ENCODE measurements around the gene CHST12. TPM values are rescaled to one million over a fixed set of nuclear protein-coding genes. Genes with fewer than 3 reads are reported as not detected.

The CHST12 gene
- polyA plus RNA-seq, 3 donors = 7.7 to 13.6 (median 11.8) TPM

DNA sequence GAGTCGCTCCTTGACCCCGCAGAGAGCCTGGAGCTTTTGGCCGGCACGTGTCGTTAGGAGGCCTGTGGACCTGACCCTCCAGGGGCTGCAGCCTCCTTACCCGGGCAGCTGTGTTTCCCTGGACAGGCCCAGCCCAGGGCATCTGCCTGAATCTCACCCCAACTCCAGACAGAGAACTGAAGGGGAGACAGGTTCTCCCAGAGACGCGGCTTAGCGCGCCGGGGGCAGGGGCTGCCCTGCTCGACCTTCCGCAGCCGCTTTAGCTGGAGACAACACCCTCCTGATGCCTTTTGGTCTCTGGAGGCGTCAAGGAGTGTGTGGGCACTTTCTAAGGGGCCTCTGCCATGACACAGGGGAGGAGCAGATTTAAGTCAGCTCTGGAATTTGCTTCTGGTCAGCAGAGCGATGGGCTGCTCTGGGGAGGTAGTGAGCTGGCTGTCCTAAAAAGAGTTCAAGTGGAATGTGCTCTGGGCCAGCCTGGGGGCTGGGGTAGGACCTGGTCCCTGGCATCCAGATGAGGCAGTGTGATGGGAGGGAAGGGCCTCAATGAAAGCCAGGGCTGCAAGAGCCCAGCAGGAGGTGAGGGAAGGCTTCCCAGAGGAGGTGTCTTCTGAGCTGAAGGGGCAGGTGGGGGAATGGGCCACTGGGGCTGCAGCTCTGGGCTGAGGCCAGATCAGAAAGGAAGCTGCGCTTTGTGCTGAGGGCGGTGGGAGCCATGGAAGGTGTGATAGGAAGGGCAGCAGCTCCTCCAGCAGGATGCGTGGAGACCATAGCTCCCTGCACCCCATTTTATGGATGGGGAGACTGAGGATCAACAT lies 67.0 kb downstream of the CHST12 start:
- no peak for DNase-seq (ENCODE audit: extremely low read depth in 1 of 11, low read depth in 9 of 11, low spot score in 4 of 11)

DNA sequence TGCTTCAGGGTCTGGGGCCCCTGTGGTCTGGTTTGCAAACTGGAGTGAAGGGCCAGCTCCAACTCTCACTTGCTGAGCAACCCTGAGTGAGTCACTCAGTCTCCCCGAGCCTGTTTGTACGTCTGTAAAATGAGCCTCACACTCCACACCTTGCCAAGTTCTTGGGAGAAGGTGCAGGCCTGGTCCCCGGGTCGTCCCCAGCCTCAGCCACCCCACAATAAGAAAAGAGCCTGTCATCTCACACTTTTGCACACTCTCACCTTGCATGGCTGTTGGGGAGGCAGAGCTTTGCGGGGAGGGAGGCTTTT lies 67.6 kb downstream of the CHST12 start:
- no peak for DNase-seq (ENCODE audit: extremely low read depth in 1 of 11, low read depth in 9 of 11, low spot score in 4 of 11)

DNA sequence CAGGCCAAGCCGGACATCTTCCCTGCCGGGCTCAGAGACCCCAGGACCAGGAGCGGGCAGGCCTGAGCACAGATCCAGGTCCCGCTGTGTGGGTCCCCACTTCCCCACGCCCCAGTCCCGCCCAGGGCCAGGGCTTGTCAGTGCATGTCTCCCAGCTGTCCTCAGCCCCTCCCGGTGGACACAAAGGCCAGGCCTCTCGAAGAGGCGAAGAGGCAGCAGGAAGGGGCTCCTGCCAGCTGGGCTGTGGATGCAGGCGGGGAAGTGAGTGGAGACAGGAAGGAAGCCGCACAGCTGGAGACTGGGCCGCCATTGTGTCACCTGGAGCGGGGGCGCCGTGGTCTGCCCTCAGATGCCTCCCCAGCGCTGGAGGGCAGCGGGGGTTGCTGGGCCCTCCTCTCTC lies 68.0 kb downstream of the CHST12 start:
- DNase-seq (ENCODE audit: extremely low read depth in 1 of 11, low read depth in 9 of 11, low spot score in 4 of 11) = peak in 1 of 11 donors; percentile 52

DNA sequence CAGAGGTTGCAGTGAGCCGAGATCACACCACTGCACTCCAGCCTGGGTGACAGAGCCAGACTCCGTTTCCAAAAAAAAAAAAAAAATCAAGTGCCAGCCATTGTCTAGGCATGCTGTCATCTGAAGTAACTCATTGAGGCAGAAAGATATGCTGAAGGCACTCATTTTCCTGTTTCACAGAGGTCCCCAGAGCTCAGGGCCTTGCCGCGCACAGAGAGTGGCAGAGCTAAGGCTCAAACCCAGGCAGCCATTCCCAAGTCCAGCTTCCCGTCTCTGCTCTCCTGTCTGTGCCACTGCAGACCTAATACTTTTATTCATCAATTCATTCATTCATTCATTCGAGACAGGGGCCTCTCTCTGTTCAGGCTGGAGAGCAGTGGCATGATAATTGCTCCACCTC lies 69.3 kb downstream of the CHST12 start:
- no peak for DNase-seq (ENCODE audit: extremely low read depth in 1 of 11, low read depth in 9 of 11, low spot score in 4 of 11)

DNA sequence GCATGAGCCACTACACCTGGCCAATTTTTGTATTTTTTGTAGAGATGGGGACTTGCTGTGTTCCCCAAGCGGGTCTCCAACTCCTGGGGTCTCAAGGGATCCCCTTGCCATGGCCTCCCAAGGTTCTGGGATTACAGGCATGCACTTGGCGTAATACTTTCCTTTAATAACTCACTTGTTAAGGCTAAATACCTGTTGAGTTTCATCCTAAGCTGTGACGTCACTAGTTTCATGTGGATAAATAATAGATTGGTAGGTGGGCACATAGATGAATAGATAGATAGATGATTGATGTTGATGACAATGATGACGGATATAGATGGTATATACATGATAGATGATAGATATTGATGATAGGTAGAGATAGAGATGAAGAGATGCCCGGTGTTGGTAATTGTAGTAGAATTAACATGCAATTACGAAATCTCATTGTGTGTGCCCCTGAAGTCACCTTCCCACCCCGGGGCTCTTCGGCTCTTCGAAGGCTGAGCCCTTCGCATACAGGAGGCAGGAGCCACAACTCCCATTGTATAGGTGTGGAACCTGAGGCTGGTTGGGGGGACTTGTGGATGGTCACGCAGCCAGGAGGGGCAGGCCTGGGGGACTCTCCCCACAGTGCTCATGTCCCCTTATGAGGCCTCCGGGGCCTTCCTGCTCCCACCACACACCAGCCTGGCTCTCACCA lies 70.2 kb downstream of the CHST12 start:
- DNase-seq (ENCODE audit: extremely low read depth in 1 of 11, low read depth in 9 of 11, low spot score in 4 of 11) = no peak

DNA sequence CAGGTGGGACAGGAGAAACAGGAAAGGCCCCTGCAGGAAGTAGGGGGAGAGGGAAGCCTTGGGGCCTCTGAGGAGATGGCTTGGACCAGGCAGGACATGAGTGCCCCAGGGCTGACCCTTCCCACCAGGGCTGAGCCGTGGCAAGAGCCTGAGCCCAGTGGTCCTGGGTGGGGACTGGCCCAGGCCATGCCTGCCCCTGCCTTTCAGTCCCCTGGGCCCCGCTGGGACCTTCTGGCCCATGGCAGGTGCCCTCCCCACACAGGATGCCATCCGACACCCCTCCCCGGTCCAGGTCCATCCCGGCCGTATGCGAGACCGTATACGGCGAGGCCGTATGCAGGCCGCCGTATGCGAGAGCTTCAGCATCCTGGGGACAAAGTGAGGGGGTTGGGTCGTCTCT lies 70.8 kb downstream of the CHST12 start:
- no peak for DNase-seq (ENCODE audit: extremely low read depth in 1 of 11, low read depth in 9 of 11, low spot score in 4 of 11)

DNA sequence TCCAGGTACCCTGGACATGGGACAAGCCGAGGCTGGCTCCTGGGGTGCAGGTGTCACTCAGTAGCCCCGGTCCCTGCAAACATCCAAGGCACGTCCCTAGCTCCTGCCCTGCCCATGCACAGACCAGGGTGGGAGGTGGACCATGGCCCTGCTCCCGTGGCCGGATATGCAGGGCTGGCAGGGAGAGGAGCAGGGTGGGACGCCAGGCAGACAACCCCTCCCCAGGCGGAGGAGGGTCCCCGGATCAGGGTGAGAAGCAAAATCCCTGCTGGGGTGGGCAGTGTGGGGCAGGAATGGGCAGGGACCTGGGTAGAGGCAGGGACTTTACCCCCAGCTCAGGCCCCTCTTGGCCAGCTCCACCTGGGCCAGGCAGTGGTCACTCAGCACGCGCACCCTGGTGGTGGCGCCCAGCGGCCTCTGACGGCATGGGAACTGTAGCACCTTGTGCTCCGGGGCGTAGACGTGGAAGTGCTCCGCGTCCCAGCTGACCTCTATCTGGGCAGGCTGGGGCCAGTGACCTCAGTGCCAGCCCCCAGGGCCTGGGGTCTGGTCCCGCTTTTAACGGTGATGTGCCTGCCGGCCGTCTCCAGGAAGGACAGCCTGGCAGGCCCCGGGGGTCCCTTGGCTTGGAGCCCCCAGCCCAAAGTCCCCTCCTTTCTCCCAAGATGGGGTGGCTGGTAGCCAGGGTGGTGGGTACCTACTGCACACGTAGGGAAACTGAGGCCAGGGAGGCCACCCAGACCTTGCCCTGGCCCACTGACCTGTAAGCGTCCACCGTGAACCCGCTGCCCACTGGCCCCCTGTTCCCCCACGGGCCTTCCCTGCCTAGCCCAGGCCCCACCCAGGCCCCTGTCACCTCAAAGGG lies 71.6 kb downstream of the CHST12 start:
- no peak for DNase-seq (ENCODE audit: extremely low read depth in 1 of 11, low read depth in 9 of 11, low spot score in 4 of 11)

DNA sequence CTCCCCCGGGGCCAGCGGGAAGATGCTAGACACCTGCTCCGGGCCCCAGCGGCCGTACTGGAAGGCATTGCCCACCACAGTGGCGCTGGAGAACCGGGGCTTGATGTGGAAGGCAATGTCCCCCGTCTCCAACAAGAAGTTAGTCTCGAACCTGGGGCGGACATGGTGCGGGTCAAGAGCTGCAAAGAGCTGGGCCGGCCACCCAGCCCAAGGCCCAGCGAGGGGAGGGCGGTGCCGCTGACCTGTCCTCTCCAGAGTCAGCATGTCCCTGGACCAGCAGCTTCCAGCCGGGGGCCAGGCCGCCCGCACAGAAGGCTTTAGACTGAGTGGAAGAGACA lies 72.2 kb downstream of the CHST12 start:
- no peak for DNase-seq (ENCODE audit: extremely low read depth in 1 of 11, low read depth in 9 of 11, low spot score in 4 of 11)

DNA sequence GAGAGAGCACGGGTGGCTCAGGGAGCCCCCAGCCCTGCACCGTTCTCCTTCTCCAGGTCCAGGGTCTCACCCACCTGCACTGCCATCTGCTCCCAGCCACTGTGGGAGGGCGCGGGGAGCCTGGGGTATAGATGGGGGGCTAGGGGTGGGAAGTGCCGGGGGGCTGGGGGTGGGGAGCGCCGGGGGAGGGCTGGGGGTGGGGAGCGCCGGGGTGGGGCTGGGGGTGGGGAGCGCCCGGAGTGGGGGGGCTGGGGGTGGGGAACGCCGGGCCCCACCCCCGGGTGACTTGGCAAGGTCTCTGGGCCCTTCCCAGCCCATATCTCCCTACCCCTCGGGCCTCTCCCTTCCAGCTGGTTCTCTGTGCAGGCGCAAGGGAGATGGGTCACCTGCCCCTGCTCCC lies 72.9 kb downstream of the CHST12 start, which contains the start of gene GRIFIN:
Gene GRIFIN (minus strand): TSS at position 101 of the 400 bp plus-strand sequence. CDS start 15 bp downstream, at position 86.
- no peak for DNase-seq (ENCODE audit: extremely low read depth in 1 of 11, low read depth in 9 of 11, low spot score in 4 of 11)

DNA sequence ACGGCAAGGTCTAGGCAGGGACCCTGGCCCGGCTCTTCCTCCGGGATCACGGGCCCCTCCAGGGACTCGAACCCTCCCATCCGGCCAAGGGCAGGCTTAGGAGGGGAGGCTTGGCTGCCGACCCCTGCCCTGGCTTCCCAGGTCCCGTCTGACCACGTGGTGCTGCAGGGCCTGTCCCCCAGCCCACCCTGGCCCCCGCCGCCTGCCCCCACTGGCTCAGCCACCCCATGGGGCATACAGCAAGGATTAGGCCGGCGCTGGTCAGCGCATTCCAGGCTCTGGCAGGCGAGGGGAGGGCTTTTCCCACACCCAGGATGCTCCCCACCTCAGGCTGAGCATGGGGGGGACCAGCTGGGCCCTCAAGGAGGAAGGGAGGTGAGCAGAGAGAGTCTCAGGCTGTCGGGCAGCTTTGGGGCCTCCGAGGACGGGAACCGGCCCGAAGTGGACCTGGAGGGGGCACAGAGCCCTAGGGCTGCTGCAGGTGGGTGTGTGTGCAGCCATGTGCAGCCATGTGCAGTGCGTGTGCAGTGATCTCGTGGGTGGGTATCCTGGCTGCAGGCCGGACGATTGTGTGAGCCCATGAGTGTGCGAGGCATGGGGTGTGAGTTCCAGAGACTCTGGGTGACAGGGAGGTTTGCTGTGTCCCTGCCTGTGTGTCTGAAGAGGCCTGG lies 73.5 kb downstream of the CHST12 start:
- DNase-seq (ENCODE audit: extremely low read depth in 1 of 11, low read depth in 9 of 11, low spot score in 4 of 11) = no peak

GRCh38 chr7:2477447-2478398 lies 74.3 kb downstream of the CHST12 start:
- DNase-seq (ENCODE audit: extremely low read depth in 1 of 11, low read depth in 9 of 11, low spot score in 4 of 11) = peak in 4 of 11 donors; percentile 34 to 55 (median 46)

DNA sequence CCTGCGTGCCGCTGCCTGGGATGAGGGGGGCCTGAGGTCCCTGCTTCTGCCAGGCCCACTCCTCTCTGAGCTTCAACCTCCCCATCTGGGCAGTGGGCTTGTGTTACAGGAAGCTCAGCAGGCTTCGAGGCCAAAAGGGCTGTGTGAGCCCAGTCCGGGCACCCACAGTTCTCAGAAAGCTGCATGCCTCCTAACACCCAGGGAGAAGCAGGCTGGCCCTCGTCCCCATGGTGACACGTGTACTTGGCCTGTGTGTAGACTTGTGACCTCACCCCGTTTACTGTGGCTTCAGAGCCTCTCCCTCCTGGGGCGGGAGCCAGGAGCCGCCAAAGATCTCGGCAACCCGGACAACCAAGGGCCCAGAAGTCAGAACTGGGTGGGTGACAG lies 75.0 kb downstream of the CHST12 start:
- no peak for DNase-seq (ENCODE audit: extremely low read depth in 1 of 11, low read depth in 9 of 11, low spot score in 4 of 11)

- no peak for DNase-seq (ENCODE audit: extremely low read depth in 1 of 11, low read depth in 9 of 11, low spot score in 4 of 11)
These were observed 75.4 kb downstream of the CHST12 start for GRCh38 chr7:2478800-2479199.

DNA sequence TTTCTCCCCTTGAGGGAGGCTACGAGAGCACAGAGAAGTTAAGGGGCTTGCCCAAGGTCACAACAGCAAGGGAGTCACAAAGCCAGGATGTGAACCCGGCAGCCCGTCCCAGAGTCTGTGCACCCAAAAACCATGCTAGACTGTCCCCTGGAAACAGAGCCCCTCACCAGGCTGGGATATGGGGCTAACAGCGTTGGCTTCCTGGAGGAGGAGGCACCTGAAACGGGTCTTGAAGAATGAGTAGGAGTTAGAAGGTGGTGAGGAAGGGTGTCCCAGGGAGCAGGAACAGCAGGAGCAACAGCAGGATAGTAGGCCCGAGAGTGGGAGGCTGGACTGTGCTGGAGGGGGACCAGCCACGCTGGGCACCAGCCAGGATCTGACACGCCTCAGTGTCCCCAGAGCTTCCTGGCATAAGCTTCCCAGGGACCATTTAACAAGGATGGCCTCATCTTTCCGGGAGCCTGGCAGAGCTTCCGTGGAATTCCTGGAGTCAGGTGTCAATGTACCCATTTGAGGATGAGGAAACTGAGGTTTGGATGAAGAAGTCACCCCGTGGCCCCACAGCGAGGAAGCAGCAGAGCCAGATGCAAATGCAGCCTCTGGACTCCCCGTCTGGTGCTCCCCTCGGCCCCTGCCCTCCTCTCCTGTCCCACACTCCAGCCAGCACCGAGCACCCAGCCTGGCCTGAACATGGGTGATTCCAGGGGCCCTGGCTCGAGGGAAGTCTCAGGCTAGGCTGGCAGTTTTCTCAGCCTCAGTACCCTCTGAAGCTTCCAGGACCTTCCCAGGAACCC lies 76.1 kb downstream of the CHST12 start:
- DNase-seq (ENCODE audit: extremely low read depth in 1 of 11, low read depth in 9 of 11, low spot score in 4 of 11) = no peak

DNA sequence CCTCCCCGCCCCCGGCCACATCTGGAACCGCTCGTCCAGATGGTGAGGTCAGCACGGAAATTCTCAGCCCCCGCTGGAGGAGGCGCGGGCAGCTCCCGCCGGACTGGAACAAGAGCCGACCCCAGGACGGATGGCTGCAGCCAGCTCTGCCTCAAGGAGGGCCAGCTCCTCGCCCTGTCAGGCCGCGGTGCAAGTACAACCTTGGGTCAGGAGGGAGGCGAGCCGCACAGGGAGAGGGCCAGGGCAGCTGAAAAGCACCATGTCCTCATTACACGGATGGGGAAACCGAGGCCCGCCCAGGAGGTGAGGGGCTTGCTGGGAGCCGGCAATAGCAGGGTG lies 76.6 kb downstream of the CHST12 start:
- peak in 5 of 11 donors; percentile 48 to 59 (median 54) for DNase-seq (ENCODE audit: extremely low read depth in 1 of 11, low read depth in 9 of 11, low spot score in 4 of 11)

GRCh38 chr7:2481195-2481594 lies 77.8 kb downstream of the CHST12 start:
- no peak for DNase-seq (ENCODE audit: extremely low read depth in 1 of 11, low read depth in 9 of 11, low spot score in 4 of 11)

GRCh38 chr7:2482725-2483451 lies 79.5 kb downstream of the CHST12 start:
- no peak for DNase-seq (ENCODE audit: extremely low read depth in 1 of 11, low read depth in 9 of 11, low spot score in 4 of 11)

Data from renal cortex interstitium (tissue), 11 donors.